GM18873 (cell line): Measurements from ENCODE around the gene CSTPP1.
"Not testable (repeated sequence)": the region's sequence is repeated elsewhere in the genome, so short reads cannot be mapped to it uniquely, and the experiment has no call there.

ENCODE experiments used
- ATAC-seq: cut with Tn5 transposase; IDR thresholded peaks from one replicate; pipeline ENCODE4 v1.9.1; 2021; ENCODE audit warnings: mild to moderate bottlenecking, moderate library complexity, moderate number of reproducible peaks; ENCODE audit not compliant: unreplicated experiment, low FRiP score

CSTPP1 gene

GRCh38 chr11:46984987-46985386 is 48.4 kb downstream of the CSTPP1 start:
- no peak for ATAC-seq

DNA sequence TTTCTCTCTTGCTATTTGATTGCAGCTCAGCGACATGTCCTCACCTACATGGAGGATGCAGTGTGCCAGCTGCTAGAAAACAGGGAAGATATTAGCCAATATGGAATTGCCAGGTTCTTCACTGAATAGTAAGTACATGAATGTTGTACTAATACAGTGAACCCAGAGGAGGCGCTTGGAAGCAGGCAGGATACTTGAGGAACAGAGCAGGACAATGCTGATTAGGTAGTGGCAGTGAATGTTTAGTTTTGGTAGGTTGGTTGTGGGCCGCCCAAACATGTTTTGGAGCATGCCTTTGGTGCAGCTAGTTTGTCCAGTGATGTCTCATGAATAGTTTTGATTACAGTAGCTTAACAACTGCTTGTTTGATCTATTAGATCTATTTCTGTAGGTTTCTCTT is 50.6 kb downstream of the CSTPP1 start:
- no peak for ATAC-seq

- ATAC-seq: not testable (repeated sequence)
Observed at GRCh38 chr11:46989810-46990487, 53.4 kb downstream of the CSTPP1 start.

- ATAC-seq: no peak
Observed at GRCh38 chr11:46991391-46991790, 54.8 kb downstream of the CSTPP1 start.

GRCh38 chr11:46992386-46992785 is 55.8 kb downstream of the CSTPP1 start:
- ATAC-seq: not testable (repeated sequence)

- ATAC-seq: not testable (repeated sequence)
Observed at GRCh38 chr11:46997796-46998195, 61.2 kb downstream of the CSTPP1 start.

GRCh38 chr11:46999217-46999616 is 62.7 kb downstream of the CSTPP1 start:
- no peak for ATAC-seq

DNA sequence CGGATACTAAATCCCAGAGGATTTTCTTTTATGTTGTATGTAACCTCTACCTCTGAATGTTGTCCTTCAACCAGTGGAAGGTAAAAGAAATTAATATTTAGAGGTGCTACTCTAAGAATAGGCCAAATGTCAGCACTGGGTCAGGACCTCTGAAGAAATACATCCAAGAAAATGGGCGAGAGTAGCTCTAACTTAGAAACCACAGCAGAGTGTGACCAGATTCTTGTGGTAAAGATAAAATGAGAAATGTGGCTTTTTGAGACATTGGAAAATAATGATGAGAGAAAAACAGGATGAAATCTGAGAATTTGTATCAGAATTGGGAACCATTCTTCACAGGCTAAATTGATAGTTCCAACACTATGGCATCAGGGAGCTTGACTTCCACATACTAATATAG is 63.5 kb downstream of the CSTPP1 start:
- no peak for ATAC-seq

- ATAC-seq: no peak
Observed at GRCh38 chr11:47001781-47002181, 65.2 kb downstream of the CSTPP1 start.

DNA sequence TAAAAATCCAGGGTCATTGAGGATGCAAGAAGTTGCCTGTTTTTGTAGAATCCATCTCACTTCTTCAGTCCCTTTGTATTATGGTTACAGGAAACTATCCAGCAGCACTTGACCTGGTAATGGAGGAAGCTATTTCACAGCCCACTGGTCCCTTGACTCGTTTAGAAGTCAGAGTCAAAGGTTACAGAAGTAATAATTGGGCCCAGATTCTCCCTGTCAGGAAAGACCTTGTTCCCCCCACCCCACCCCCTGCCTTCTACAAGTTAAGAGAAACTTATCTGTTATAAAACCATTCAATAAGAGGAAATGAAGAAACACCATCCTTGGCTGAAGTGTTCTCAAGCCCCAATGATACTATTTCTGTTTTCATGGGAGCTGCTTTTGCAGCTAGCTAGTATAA is 65.8 kb downstream of the CSTPP1 start:
- ATAC-seq: no peak

DNA sequence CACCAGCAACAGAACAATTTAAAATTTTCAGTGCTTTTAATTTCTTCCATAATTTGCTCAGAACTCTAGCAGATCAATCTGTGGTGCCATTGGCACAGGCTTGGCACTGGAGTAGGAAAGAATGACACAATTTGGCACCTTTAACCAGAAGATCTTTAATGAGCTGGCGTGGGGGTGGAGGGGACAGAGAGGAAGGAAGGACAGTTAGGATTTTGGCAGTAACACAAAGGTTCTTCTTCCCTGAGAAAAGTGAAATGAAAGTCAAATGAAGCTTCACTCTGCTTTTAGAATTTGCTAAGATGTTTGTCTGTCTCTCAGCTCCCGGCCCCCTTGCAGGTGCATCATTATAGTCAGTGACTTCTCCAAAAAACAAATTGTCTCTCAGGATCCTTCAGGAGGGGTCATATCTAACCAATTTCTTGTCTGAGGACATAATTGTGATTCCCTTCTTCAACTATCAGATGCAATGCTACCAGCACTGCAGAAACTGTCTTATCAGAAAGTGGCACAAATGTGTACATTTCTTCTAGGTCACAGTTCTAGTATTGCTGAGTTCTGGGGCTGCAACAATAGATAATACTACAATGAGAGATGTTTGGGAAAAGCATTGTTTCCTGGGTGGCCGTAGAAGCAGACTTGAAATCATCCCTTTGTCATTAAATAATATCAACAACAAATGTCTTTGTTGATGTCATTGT is 66.8 kb downstream of the CSTPP1 start:
- ATAC-seq: no peak

DNA sequence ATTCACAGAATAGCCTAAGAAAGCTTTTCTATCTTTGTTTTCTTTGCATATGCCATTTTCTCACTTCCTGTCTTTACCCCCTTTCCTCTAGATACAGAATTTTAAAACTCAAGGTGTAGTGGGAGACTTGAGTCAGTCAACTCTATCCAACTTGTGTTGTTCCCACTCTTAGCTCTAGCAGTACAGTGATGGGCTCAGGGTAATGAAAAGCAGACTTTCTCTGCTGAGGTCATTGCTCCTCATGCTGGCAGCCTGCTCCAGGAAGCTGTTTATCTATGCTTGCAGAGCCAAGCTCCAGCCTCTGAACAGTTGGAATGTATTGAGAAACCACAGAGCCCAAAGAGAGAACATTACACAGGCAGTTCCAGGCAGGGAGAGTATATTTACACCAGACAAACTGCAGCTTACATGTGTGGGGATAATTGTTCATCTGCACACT is 68.1 kb downstream of the CSTPP1 start:
- no peak for ATAC-seq

DNA sequence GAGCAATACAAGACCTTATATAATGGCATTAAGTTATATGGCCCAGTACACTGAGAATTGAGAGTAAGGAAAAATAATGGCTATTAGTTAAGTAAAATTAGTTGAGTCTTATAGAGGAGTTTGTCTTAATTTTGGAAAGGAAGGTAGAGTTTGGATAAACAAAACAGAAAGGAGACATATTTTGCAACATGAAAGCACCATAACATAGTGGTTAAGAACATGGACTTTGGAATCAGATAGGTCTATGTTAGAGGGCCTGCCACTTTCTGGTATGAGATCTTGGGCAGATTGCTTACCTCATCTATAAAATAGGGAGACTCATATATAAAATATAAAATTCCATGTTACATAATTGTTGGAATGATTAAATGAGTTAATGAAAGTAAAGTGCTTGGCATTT is 68.9 kb downstream of the CSTPP1 start:
- ATAC-seq: no peak

GRCh38 chr11:47007579-47007978 is 71.0 kb downstream of the CSTPP1 start:
- no peak for ATAC-seq

GRCh38 chr11:47010179-47010578 is 73.6 kb downstream of the CSTPP1 start:
- ATAC-seq: no peak

DNA sequence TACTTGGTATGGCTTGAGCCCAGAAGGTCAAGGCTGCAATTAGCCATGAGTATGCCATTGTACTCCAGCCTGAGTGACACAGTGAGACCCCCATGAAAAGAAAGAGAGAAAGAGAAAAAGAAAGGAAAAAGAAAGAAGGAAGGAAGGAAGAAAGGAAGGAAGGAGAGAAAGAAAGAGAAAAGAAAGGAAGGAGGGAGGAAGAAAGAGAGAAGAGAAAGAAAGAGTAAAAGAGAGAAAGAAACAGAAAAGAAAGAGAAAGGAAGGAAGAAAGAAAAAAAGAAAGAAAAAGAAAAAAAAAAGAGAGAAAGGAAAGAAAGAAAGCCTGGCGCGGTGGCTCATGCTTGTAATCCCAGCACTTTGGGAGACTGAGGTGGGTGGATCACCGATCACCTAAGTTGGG is 77.5 kb downstream of the CSTPP1 start:
- no peak for ATAC-seq

DNA sequence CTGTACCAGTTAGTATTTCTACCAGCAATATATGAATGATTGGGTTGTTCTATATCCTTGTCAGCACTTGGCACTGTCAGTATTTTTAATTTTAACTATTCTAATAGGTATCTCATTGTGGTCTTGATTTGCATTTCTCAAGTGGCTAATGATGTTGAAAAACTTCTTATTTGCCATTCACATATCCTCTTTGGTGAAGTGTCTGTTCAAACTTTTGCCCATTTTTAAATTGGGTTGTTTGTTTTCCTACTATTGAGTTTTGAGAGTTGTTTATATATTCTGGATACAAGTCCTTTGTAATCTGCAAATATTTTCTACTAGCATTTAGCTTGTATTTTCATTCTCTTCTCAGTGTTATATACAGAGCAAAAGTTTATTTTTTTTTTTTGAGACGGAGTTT is 82.1 kb downstream of the CSTPP1 start:
- ATAC-seq: no peak

DNA sequence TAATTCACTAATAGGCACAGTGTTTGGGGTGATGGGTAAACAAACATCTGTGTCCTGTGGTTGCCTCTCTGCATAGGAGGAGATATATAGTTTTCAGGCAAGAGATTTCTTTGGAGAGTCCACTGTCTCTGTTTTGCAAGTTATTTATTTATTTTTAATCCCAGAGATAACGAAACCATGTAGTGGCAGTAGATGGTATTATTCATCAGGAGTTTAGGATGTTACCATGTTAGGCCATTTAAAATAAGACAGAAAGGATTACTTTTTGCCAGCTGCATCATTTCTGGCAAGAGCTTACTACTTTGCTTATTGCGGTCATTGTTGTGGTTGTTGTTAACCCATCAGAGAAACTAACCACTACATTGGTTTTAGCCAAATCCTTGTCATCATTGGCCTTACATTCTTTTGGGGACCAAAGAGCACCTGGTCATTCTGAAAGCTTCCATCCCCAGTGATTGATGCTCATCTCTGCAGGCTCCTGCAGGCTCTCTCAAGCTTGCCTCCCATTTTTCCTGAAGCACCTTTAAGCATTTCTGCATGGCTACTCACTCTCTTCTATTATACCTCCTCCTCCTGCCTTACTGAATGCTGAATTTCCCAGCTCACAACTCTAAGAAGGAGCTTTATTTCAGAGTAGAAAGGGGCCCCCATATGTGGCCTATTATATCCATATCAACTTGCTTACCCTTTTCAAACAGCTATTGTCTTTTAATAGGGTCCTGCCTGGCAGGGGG is 84.4 kb downstream of the CSTPP1 start:
- ATAC-seq: no peak

DNA sequence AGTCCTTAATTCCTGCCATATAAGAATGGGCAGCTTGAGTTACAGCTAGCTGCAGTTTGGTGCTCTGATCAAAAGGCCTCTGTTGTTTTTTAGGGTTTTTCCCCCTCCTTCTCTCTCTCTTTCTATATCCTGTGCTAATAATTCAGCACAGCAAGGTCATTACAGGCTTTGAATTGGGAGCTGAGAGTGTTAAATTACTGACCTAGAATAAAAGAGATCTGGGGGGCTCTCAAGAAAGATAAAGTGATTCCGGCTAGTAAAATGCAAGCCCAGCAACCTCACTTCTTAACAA is 84.9 kb downstream of the CSTPP1 start:
- ATAC-seq: no peak

GRCh38 chr11:47021965-47022364 is 85.4 kb downstream of the CSTPP1 start:
- ATAC-seq: no peak

GRCh38 chr11:47028195-47029093 is 91.9 kb downstream of the CSTPP1 start:
- no peak for ATAC-seq
